H1 (cell line): ENCODE results near the gene CHD9. TPM values are rescaled to one million over a fixed set of nuclear protein-coding genes. Genes with fewer than 3 reads are reported as not detected.

Source experiments
- ATF2 ChIP-seq: IDR thresholded peaks from 2 replicates; pipeline ENCODE4 v1.6.1; 2012; ENCODE audit warnings: low read length, inconsistent platforms
- CEBPB ChIP-seq: IDR thresholded peaks from 2 replicates; pipeline ENCODE4 v1.6.1; 2012; ENCODE audit warnings: low read depth, low read length
- CTBP2 ChIP-seq: IDR thresholded peaks from 2 replicates; pipeline ENCODE4 v1.7.0; 2011; ENCODE audit warnings: borderline replicate concordance, mild to moderate bottlenecking, moderate library complexity, mixed read lengths, low read length; ENCODE audit not compliant: insufficient read depth, insufficient read length
- NRF1 ChIP-seq: IDR thresholded peaks from 2 replicates; pipeline ENCODE4 v1.6.1; 2011; ENCODE audit warnings: mild to moderate bottlenecking, low read depth, low read length, improper control_type of control experiment
- RAD21 ChIP-seq, 2 experiments: IDR thresholded peaks in 1 of 2; conservative IDR thresholded peaks in 1 of 2; 2 replicates each; pipeline ENCODE4 v1.6.1; 2011; ENCODE audit warnings: low read depth in 2 of 2, low read length in 2 of 2, improper control_type of control experiment in 1 of 2, inconsistent platforms in 1 of 2, mild to moderate bottlenecking in 1 of 2, moderate library complexity in 1 of 2
- SP1 ChIP-seq: IDR thresholded peaks from 2 replicates; pipeline ENCODE4 v1.6.1; 2011; ENCODE audit warnings: low read depth, low read length
- TCF12 ChIP-seq: IDR thresholded peaks from 2 replicates; pipeline ENCODE4 v1.6.1; 2011; ENCODE audit warnings: low read depth, mild to moderate bottlenecking, low read length
- polyA plus RNA-seq, 7 experiments: library from polyadenylated mRNA; depleted of rRNA in 3 of 7; stranded (reverse) in 5 of 7; unstranded in 2 of 7; fragments of >200 nt in 5 of 7; fragments of 200-250 nt in 2 of 7; gene quantifications; 1 replicate in 5 of 7; 2 replicates in 1 of 7; 4 replicates in 1 of 7; pipeline versions ENCODE4 v1.2.1 to v1.2.3, GENCODE V29; 2011 to 2013; ENCODE audit warnings: missing spikeins in 2 of 7, mixed read lengths in 2 of 7
- total RNA-seq: library from RNA; stranded (reverse); fragmentation: NEBNext Ultra II Directional; extraction: Animal tissue kit (Norgen Biotek cat#: 25700); gene quantifications from 2 replicates; pipeline ENCODE4 v1.2.1, GENCODE V29; 2021

The CHD9 gene
- total and polyA plus RNA-seq, 2 of the 8 experiments (the other 6 are each of a cell fraction or from before 2014, with no cell fraction given), result 9.9 to 32.4 TPM

- no peak for TF ChIP-seq ATF2
- no peak for TF ChIP-seq CEBPB
- no peak for TF ChIP-seq TCF12
- TF ChIP-seq SP1, result no peak
- no peak for TF ChIP-seq CTBP2
- TF ChIP-seq RAD21 (IDR thresholded peaks at IDR 0.05 in 1 of 2, conservative IDR thresholded peaks at IDR 0.05 in 1 of 2; ENCODE audit: low read depth in 2 of 2, low read length in 2 of 2), result no peak
- no peak for TF ChIP-seq NRF1
Measured at GRCh38 chr16:53135329-53135728, 80.5 kb downstream of the CHD9 start (continued).
